Tibial nerve (tissue), 4 donors: ENCODE measurements around the gene FGD2. TPM values are rescaled to one million over a fixed set of nuclear protein-coding genes. Genes with fewer than 3 reads are reported as not detected.

Experiments used
- DNase-seq, 2 donors: peaks; one replicate each; pipeline ENCODE4 v3.0.0-alpha.2; 2019; ENCODE audit warnings: low spot score in 2 of 2
- H3K27ac ChIP-seq, 4 donors: fragments of 200-600 bp; sonication (generic) in 3 of 4; one replicate each; pipeline ENCODE4 v1.5.1; 2017 to 2019; ENCODE audit warnings: mild to moderate bottlenecking in 1 of 4
- H3K27me3 ChIP-seq, 2 donors: fragments of 200-600 bp; sonication (generic) in 1 of 2; one replicate each; pipeline versions ENCODE4 v1.5.1 to v1.6.0; 2017 to 2019
- H3K36me3 ChIP-seq, 3 donors: fragments of 200-600 bp; sonication (generic); one replicate each; pipeline ENCODE4 v1.5.1; 2018 to 2019
- H3K4me1 ChIP-seq, 4 donors: fragments of 200-600 bp; sonication (generic) in 3 of 4; one replicate each; pipeline ENCODE4 v1.5.1; 2017 to 2019
- H3K4me3 ChIP-seq, 4 donors: fragments of 200-600 bp; sonication (generic) in 3 of 4; one replicate each; pipeline ENCODE4 v1.5.1; 2017 to 2019; ENCODE audit warnings: mild to moderate bottlenecking in 1 of 4, moderate library complexity in 1 of 4
- H3K9me3 ChIP-seq, 4 donors: fragments of 200-600 bp; sonication (generic) in 3 of 4; one replicate each; pipeline ENCODE4 v1.5.1; 2017 to 2019
- CTCF ChIP-seq, 5 experiments: fragments of 200-600 bp in 3 of 5; fragments of 450-650 bp in 2 of 5; sonication (generic) in 3 of 5; IDR thresholded peaks; one replicate each; pipeline ENCODE4 v1.5.1; 2016 to 2019; ENCODE audit warnings: antibody characterized with exemption in 5 of 5, mild to moderate bottlenecking in 3 of 5, moderate library complexity in 2 of 5
- EP300 ChIP-seq, 2 donors: sonication (generic); formaldehyde crosslinking; IDR thresholded peaks; one replicate each; pipeline ENCODE4 v1.6.1; 2017; ENCODE audit warnings: antibody characterized with exemption in 2 of 2, mild to moderate bottlenecking in 1 of 2
- POLR2A ChIP-seq, 2 donors: fragments of 450-650 bp; IDR thresholded peaks; one replicate each; pipeline ENCODE4 v1.6.1; 2017; ENCODE audit warnings: antibody characterized with exemption in 2 of 2, mild to moderate bottlenecking in 2 of 2, moderate library complexity in 2 of 2
- WGBS, 2 donors: methylation state at CpG; one replicate each; pipeline ENCODE4 v1.1.5; 2018; 5-methylcytosine and 5-hydroxymethylcytosine counted together
- total RNA-seq, 4 donors: library from RNA; depleted of rRNA; stranded (reverse); fragments of >200 nt; gene quantifications; one replicate each; pipeline ENCODE4 v1.1.0, GENCODE V29; 2016

The FGD2 gene
- total RNA-seq, 4 donors from 2014 or later: 40.9 to 182 (median 48.5) TPM

- H3K9me3 ChIP-seq: no peaks in the 10 kb centered on the region
- no peaks in the 10 kb centered on the region for H3K27me3 ChIP-seq
- H3K4me1 ChIP-seq: peaks cover 0 to 31% (median 4%) of the 10 kb centered on the region in 4 donors
- H3K36me3 ChIP-seq: peaks cover 0 to 30% (median under 1%) of the 10 kb centered on the region in 3 donors
- TF ChIP-seq POLR2A (IDR thresholded peaks at IDR 0.05) (no peak), EP300 (IDR thresholded peaks at IDR 0.05) (no peak), CTCF (IDR thresholded peaks at IDR 0.05) (no peak)
- 69 to 73% methylated on average over 8 to 10 of the region's 11 CpGs for WGBS, 2 donors
- peak overlapping the region in 3 of 4 donors; percentile 1 to 25 (median 4) for H3K27ac ChIP-seq
- DNase-seq: no peak
- H3K4me3 ChIP-seq: no peak overlapping the region
These were observed 41.8 kb upstream of the FGD2 start for GRCh38 chr6:36963451-36964290.

- DNase-seq: no peak
- peaks cover 0 to 38% (median 4%) of the 10 kb centered on the region in 4 donors for H3K4me1 ChIP-seq
- 82 to 90% methylated on average over 6 of the region's 6 CpGs for WGBS, 2 donors
- no peak overlapping the region for H3K4me3 ChIP-seq
- peaks cover 0 to 36% (median 7%) of the 10 kb centered on the region in 3 donors for H3K36me3 ChIP-seq
- H3K27me3 ChIP-seq: no peaks in the 10 kb centered on the region
- H3K27ac ChIP-seq: peak overlapping the region in 2 of 4 donors; percentile 4 to 25
- H3K9me3 ChIP-seq: no peaks in the 10 kb centered on the region
- TF ChIP-seq EP300 (IDR thresholded peaks at IDR 0.05) (no peak), CTCF (IDR thresholded peaks at IDR 0.05) (no peak), POLR2A (IDR thresholded peaks at IDR 0.05) (no peak)
These were observed 41.1 kb upstream of the FGD2 start for GRCh38 chr6:36964349-36964748.

GRCh38 chr6:36964908-36965307, 40.5 kb upstream of the FGD2 start:
- H3K9me3 ChIP-seq: no peaks in the 10 kb centered on the region
- H3K27ac ChIP-seq: no peak overlapping the region
- no peaks in the 10 kb centered on the region for H3K27me3 ChIP-seq

DNA sequence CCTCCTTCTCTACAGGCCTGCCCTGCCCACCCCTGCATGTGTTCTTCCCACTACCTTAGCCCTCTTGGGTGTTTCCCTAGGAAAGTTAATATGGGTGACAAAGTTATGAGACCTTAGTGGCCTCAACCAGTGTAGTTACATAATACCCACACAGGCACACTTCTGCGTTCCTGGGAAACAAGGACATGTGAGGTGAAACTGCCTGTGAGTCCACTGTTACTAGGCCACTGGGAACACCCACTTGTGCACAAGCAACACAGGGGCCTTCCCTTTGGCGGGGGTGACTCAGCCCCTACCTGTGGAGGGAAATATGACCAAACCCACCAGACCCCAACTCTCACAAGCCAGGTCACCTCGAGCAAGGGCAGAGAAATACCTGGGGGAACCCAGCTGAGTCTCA, 38.2 kb upstream of the FGD2 start:
- TF ChIP-seq CTCF (IDR thresholded peaks at IDR 0.05) (no peak), EP300 (IDR thresholded peaks at IDR 0.05) (no peak), POLR2A (IDR thresholded peaks at IDR 0.05) (no peak)
- Histone ChIP-seq H3K27ac (peak overlapping the region in 1 of 4 donors; percentile 25), H3K9me3 (no peaks in the 10 kb centered on the region), H3K36me3 (peaks cover 12 to 66% (median 34%) of the 10 kb centered on the region in 3 donors), H3K4me3 (no peak overlapping the region), H3K27me3 (no peaks in the 10 kb centered on the region), H3K4me1 (peaks cover 0 to 52% (median 4%) of the 10 kb centered on the region in 4 donors)
- DNase-seq: no peak
- 78 to 82% methylated on average over 3 of the region's 3 CpGs for WGBS, 2 donors

More at GRCh38 chr6:36964908-36965307, 40.5 kb upstream of the FGD2 start:
- no peak for DNase-seq
- Histone ChIP-seq H3K4me1 (peaks cover 0 to 41% (median 4%) of the 10 kb centered on the region in 4 donors), H3K36me3 (peaks cover 0 to 42% (median 13%) of the 10 kb centered on the region in 3 donors), H3K4me3 (no peak overlapping the region)
- WGBS, 2 donors: 78 to 84% methylated on average over 4 of the region's 4 CpGs
- TF ChIP-seq CTCF (IDR thresholded peaks at IDR 0.05): no peak
- TF ChIP-seq EP300 (IDR thresholded peaks at IDR 0.05): no peak
- TF ChIP-seq POLR2A (IDR thresholded peaks at IDR 0.05): no peak

- no peaks in the 10 kb centered on the region for H3K27me3 ChIP-seq
- H3K4me1 ChIP-seq: peaks cover 0 to 57% (median 6%) of the 10 kb centered on the region in 4 donors
- peak overlapping the region in 1 of 4 donors; percentile 25 for H3K27ac ChIP-seq
- no peaks in the 10 kb centered on the region for H3K9me3 ChIP-seq
- WGBS, 2 donors: 62 to 84% methylated on average over 4 of the region's 4 CpGs
- H3K36me3 ChIP-seq: peaks cover 12 to 70% (median 34%) of the 10 kb centered on the region in 3 donors
- no peak for DNase-seq
- TF ChIP-seq EP300 (IDR thresholded peaks at IDR 0.05): no peak
- TF ChIP-seq CTCF (IDR thresholded peaks at IDR 0.05): no peak
- TF ChIP-seq POLR2A (IDR thresholded peaks at IDR 0.05): no peak
- no peak overlapping the region for H3K4me3 ChIP-seq
These were observed 37.7 kb upstream of the FGD2 start for GRCh38 chr6:36967757-36968156.
